GM21381 (cell line): ENCODE measurements around the gene GOLGA2.
"Not testable (repeated sequence)": the region's sequence is repeated elsewhere in the genome, so short reads cannot be mapped to it uniquely, and the experiment has no call there.

Source experiments
- ATAC-seq: cut with Tn5 transposase; IDR thresholded peaks from one replicate; pipeline ENCODE4 v1.9.1; 2021; ENCODE audit warnings: mild to moderate bottlenecking, moderate library complexity; ENCODE audit not compliant: unreplicated experiment

Gene GOLGA2

GRCh38 chr9:128293091-128293490 lies 17.3 kb upstream of the GOLGA2 start:
- ATAC-seq, result no peak

- no peak for ATAC-seq
Measured at GRCh38 chr9:128292009-128292408, 16.2 kb upstream of the GOLGA2 start.

GRCh38 chr9:128288273-128289004 lies 12.6 kb upstream of the GOLGA2 start:
- ATAC-seq, result no peak

- no peak for ATAC-seq
Measured at GRCh38 chr9:128286440-128286839, 10.6 kb upstream of the GOLGA2 start.

DNA sequence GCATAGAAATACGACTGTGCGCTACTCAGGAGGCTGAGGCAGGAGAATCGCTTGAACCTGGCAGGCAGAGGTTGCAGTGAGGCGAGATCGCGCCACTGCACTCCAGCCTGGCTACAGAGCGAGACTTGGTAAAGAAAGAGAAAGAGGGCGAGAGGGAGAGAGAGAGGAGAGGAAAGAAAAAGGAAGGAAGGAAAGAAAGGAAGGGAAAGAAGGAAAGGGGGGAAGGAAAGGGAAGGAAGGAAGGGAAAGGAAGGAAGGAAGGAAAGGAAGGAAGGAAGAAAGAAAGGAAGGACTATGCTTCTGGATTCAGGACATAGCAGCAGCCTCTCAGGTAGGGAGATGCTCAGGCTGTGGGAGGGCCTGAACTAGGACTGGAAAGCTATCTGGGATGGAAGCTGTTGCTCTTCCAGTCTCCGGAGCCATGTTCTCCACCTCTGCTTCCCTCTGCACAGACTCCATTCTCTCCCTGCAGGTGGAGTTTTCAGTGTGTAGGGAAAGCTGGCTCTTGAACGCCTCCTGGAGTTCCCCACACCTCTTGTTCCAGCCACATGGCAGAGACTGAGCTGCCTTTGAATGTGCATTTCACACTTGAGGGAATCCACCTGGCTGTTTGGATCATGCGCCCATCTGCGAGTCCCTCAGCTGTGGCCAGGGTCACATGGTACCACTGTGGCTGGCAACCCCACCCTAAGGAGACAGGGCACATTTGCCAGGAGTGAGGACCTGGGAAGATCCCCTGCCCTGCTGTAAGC lies 9.4 kb upstream of the GOLGA2 start:
- ATAC-seq, result no peak

GRCh38 chr9:128282500-128282899 lies 6.7 kb upstream of the GOLGA2 start:
- no peak for ATAC-seq

DNA sequence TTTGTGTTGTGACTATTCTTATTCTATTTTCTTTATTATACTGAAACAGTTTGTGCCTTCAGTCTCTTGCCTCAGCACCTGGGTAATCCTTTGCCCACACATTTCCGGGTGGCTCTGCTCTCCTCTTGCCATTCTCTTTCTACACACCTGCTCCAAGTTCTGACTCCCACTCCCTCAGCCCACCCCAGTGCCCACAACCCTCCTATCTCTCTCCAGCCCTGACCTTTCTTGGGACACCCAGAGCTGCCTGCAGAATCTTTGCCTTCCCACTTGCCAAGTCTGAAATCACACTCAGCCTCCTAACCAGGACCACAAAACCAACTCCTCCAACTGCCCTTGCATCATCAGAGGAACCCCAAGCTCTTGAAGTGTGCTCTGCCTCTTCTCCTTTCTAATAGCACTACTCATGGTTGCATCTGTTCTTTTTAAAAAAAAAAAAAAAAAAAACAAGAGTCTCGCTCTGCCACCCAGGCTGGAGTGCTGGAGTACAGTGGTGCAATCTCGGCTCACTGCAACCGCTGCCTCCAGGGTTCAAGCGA lies 4.3 kb upstream of the GOLGA2 start:
- ATAC-seq, result no peak

DNA sequence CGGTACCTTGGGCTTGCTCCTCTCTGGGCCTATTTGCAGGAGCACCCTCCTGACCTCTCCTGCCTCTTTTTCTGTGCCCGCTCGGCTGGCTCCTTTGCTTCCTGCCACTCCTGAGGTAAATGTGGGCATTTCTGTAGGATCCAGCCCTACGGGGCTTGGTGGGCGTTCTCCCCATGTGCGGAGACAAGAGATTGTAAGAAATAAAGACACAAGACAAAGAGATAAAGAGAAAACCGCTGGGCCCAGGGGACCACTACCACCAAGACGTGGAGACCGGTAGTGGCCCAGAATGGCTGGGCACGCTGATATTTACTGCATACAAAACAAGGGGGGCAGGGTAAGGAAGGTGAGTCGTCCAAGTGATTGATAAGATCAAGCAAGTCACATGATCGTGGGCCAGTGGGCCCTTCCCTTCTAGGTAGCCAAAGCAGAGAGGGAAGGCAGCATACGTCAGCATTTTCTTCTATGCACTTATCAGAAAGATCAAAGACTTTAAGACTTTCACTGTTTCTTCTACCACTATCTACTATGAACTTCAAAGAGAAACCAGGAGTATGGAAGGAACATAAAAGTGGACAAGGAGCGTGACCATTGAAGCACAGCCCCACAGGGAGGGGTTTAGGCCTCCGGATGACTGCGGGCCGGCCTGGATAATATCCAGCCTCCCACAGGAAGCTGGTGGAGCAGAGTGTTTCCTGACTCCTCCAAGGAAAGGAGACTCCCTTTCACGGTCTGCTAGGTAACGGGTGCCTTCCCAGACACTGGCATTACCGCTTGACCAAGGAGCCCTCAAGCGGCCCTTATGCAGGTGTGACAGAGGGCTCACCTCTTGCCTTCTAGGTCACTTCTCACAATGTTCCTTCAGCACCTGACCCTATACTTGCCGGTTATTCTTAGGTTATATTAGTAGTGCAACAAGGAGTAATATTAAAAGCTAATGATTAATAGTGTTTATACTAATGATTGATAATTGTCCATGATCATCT lies 3.6 kb upstream of the GOLGA2 start:
- not testable (repeated sequence) for ATAC-seq

GRCh38 chr9:128276574-128277270 lies 915 bp upstream of the GOLGA2 start:
- ATAC-seq, result no peak

- ATAC-seq, result peak; percentile 93
Measured at GRCh38 chr9:128276008-128276573, 284 bp upstream of the GOLGA2 start, which contains the start of gene SWI5. Gene SWI5, plus strand, starts transcription at chr9:128276276.

GRCh38 chr9:128274245-128274644 lies 1.6 kb downstream of the GOLGA2 start:
- ATAC-seq, result no peak

- no peak for ATAC-seq
Measured at GRCh38 chr9:128271512-128271911, 4.3 kb downstream of the GOLGA2 start.

- ATAC-seq, result no peak
Measured at GRCh38 chr9:128271112-128271511, 4.7 kb downstream of the GOLGA2 start.

DNA sequence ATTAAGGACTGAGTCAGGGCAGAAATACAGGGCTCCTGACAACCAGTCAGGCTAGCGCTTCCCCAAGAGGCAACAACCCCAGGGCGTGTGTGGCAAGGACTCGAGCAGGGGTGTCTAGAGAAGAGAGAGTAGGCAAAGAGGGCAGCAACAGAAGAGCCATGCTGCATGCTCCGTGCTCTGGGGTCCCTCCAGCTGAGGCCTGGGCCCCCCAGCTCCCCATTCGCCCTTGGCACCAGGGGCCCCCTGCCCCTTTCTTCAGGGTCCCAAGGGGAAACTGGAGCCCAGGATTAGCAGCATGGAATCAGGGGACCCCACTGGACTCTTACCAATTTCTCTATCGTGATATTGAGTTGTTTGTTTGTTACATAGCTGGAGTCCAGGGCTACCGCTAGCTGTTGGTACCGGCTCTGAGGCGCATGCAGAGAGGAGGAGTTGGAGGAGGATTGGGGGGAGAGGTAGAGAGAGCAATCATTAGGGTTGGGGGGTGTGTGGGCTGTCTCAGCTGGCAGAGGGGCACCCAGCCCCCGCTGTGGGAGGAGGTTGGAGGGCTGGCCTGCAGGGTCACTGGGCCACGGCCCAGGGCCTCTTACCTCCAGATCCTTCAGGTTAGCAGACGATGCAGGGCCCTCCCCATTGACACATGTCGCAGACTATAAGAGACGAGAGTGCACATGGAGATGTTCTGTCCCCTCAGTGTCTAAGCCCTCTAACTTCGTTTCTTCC lies 8.8 kb downstream of the GOLGA2 start:
- no peak for ATAC-seq

GRCh38 chr9:128265348-128265847 lies 10.4 kb downstream of the GOLGA2 start:
- ATAC-seq, result no peak

GRCh38 chr9:128262687-128263086 lies 13.1 kb downstream of the GOLGA2 start:
- ATAC-seq, result no peak

DNA sequence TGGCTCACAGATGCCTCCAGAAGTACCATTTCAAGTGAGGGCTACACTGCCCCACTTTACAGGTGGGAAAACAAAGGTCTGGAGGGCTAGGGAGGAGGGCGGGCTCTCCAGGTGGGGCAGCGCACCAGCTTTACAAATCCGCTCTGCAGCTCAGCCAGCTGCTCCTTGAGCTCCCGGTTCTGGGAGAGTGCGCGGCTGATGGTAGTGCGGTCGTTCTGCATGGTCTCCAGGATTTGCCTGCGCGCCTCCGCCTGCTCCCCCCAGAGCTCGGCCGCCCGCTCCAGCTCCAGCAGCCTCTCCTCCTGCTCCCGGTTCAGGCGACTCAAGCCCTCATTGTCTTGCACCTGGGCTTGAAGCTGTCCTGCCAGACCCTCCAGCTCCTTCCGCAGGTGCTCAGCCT lies 15.5 kb downstream of the GOLGA2 start:
- ATAC-seq, result no peak

- no peak for ATAC-seq
Measured at GRCh38 chr9:128259156-128259555, 16.7 kb downstream of the GOLGA2 start.

GRCh38 chr9:128258326-128258725 lies 17.5 kb downstream of the GOLGA2 start:
- ATAC-seq, result no peak
